Skeletal muscle satellite cell (primary cell): Measurements from ENCODE around the gene TANGO2.

ENCODE experiments used
- H3K27me3 ChIP-seq: 2 replicates; pipeline ENCODE4 v1.7.0; 2013; ENCODE audit warnings: low read length; ENCODE audit not compliant: control insufficient read depth, insufficient read depth
- H3K36me3 ChIP-seq: 2 replicates; pipeline ENCODE4 v1.7.0; 2013; ENCODE audit warnings: mild to moderate bottlenecking, control low read depth, low read length; ENCODE audit not compliant: insufficient read depth
- H3K4me1 ChIP-seq: 2 replicates; pipeline ENCODE4 v1.7.0; 2013; ENCODE audit warnings: low read length; ENCODE audit not compliant: control insufficient read depth, insufficient read depth
- H3K4me2 ChIP-seq: 2 replicates; pipeline ENCODE4 v1.7.0; 2013; ENCODE audit warnings: mild to moderate bottlenecking, low read length
- H3K4me3 ChIP-seq: 2 replicates; pipeline ENCODE4 v1.7.0; 2013; ENCODE audit warnings: low read length
- H3K9ac ChIP-seq: 2 replicates; pipeline ENCODE4 v1.7.0; 2013; ENCODE audit warnings: mild to moderate bottlenecking, low read depth, low read length, moderate library complexity
- H3K9me3 ChIP-seq: replicated peaks from 2 replicates; pipeline ENCODE4 v1.7.0; 2013; ENCODE audit warnings: mild to moderate bottlenecking, control low read depth, low read length

Gene TANGO2

GRCh38 chr22:20106205-20106848, 85.4 kb downstream of the TANGO2 start:
- H3K4me1 ChIP-seq, result no peaks in the 10 kb centered on the region
- H3K27me3 ChIP-seq, result no peaks in the 10 kb centered on the region
- H3K9me3 ChIP-seq, result no peaks in the 10 kb centered on the region
- peaks cover 73% of the 10 kb centered on the region for H3K36me3 ChIP-seq
- no peak overlapping the region for H3K4me2 ChIP-seq
- H3K9ac ChIP-seq, result no peak overlapping the region
- no peak overlapping the region for H3K4me3 ChIP-seq

GRCh38 chr22:20106849-20107237, 85.9 kb downstream of the TANGO2 start:
- Histone ChIP-seq H3K4me1 (no peaks in the 10 kb centered on the region), H3K36me3 (peaks cover 78% of the 10 kb centered on the region), H3K9ac (no peak overlapping the region), H3K4me3 (no peak overlapping the region), H3K9me3 (no peaks in the 10 kb centered on the region), H3K27me3 (no peaks in the 10 kb centered on the region), H3K4me2 (no peak overlapping the region)

GRCh38 chr22:20107471-20107901, 86.6 kb downstream of the TANGO2 start:
- Histone ChIP-seq H3K9ac (no peak overlapping the region), H3K4me2 (no peak overlapping the region), H3K4me3 (no peak overlapping the region), H3K9me3 (no peaks in the 10 kb centered on the region), H3K27me3 (no peaks in the 10 kb centered on the region), H3K36me3 (peaks cover 79% of the 10 kb centered on the region), H3K4me1 (no peaks in the 10 kb centered on the region)

GRCh38 chr22:20107951-20108756, 87.2 kb downstream of the TANGO2 start:
- no peaks in the 10 kb centered on the region for H3K9me3 ChIP-seq
- peaks cover 85% of the 10 kb centered on the region for H3K36me3 ChIP-seq
- H3K27me3 ChIP-seq, result no peaks in the 10 kb centered on the region
- H3K4me1 ChIP-seq, result no peaks in the 10 kb centered on the region
- no peak overlapping the region for H3K4me3 ChIP-seq
- H3K9ac ChIP-seq, result no peak overlapping the region
- no peak overlapping the region for H3K4me2 ChIP-seq

GRCh38 chr22:20108757-20109230, 87.9 kb downstream of the TANGO2 start:
- no peaks in the 10 kb centered on the region for H3K4me1 ChIP-seq
- peaks cover 90% of the 10 kb centered on the region for H3K36me3 ChIP-seq
- H3K4me2 ChIP-seq, result no peak overlapping the region
- no peak overlapping the region for H3K4me3 ChIP-seq
- no peaks in the 10 kb centered on the region for H3K9me3 ChIP-seq
- H3K9ac ChIP-seq, result no peak overlapping the region
- H3K27me3 ChIP-seq, result no peaks in the 10 kb centered on the region

GRCh38 chr22:20109411-20110358, 88.8 kb downstream of the TANGO2 start:
- Histone ChIP-seq H3K4me2 (no peak overlapping the region), H3K4me1 (peaks cover under 1% of the 10 kb centered on the region), H3K27me3 (no peaks in the 10 kb centered on the region), H3K9me3 (no peaks in the 10 kb centered on the region), H3K9ac (no peak overlapping the region), H3K36me3 (peaks cover 95% of the 10 kb centered on the region), H3K4me3 (no peak overlapping the region)

- H3K27me3 ChIP-seq, result no peaks in the 10 kb centered on the region
- peaks cover 9% of the 10 kb centered on the region for H3K4me1 ChIP-seq
- H3K36me3 ChIP-seq, result peaks cover 95% of the 10 kb centered on the region
- H3K4me3 ChIP-seq, result no peak overlapping the region
- no peaks in the 10 kb centered on the region for H3K9me3 ChIP-seq
- H3K4me2 ChIP-seq, result no peak overlapping the region
- no peak overlapping the region for H3K9ac ChIP-seq
Observed at GRCh38 chr22:20110359-20110985, 89.6 kb downstream of the TANGO2 start.

- Histone ChIP-seq H3K9me3 (no peaks in the 10 kb centered on the region), H3K4me1 (peaks cover 16% of the 10 kb centered on the region), H3K4me2 (no peak overlapping the region), H3K27me3 (no peaks in the 10 kb centered on the region), H3K36me3 (peaks cover 93% of the 10 kb centered on the region), H3K4me3 (no peak overlapping the region), H3K9ac (no peak overlapping the region)
Observed at GRCh38 chr22:20111045-20111688, 90.3 kb downstream of the TANGO2 start.

- no peak overlapping the region for H3K4me3 ChIP-seq
- H3K4me2 ChIP-seq, result no peak overlapping the region
Observed at GRCh38 chr22:20111689-20112622, 91.0 kb downstream of the TANGO2 start.

More at GRCh38 chr22:20111689-20112622, 91.0 kb downstream of the TANGO2 start:
- H3K27me3 ChIP-seq, result no peaks in the 10 kb centered on the region
- no peaks in the 10 kb centered on the region for H3K9me3 ChIP-seq
- H3K4me1 ChIP-seq, result peaks cover 17% of the 10 kb centered on the region
- peaks cover 85% of the 10 kb centered on the region for H3K36me3 ChIP-seq
- H3K9ac ChIP-seq, result no peak overlapping the region
